GM21381 (cell line): ENCODE data around the gene KRT35.

Experiments used
- ATAC-seq: cut with Tn5 transposase; IDR thresholded peaks from one replicate; pipeline ENCODE4 v1.9.1; 2021; ENCODE audit warnings: mild to moderate bottlenecking, moderate library complexity; ENCODE audit not compliant: unreplicated experiment

Gene KRT35

DNA sequence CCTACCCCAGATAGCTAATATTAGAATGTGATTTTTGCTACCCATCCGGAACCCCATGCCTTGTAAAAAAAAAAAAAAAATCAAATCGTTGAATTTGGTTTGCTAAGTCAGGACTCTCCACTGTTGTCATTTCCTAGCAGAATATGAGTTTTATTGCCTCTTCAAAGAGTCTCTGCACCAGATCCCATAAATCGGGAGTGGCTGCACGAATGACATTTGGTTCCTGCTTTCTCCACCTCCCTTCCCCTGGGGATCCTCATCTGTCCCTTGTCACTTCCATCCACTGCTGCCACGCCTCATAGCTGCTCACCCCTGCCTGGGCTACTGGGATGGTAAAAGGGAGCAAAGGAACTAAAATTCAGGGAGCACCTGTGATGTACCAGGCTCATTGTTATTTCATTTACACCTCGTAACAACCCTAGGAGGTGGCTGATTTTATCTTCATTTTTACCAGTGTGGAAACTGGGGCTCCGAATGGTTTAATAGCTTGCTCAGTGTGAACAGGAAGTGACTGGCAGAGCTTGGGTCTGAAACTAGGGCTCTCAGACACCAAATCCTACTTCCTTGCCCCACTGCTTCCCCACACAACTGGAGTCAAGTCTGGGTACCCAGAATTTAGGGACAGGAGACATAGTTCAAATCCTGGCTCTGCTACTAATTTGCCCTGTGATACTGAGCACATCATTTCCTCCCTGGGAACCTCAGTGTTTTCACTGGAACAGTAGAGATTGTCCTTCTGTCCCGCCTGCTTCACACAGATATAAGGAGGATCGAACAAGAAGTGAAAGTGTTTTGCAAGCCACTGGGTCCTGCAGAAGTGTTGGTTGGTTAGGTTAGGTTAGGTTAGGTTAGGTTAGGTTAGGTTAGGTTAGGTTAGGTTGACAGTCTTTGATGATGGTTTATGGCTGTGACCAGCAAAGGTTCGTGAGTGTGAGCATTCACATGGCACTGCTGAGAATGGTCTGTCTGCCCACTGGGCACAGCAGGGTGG, 9.3 kb upstream of the KRT35 start:
- no peak for ATAC-seq

DNA sequence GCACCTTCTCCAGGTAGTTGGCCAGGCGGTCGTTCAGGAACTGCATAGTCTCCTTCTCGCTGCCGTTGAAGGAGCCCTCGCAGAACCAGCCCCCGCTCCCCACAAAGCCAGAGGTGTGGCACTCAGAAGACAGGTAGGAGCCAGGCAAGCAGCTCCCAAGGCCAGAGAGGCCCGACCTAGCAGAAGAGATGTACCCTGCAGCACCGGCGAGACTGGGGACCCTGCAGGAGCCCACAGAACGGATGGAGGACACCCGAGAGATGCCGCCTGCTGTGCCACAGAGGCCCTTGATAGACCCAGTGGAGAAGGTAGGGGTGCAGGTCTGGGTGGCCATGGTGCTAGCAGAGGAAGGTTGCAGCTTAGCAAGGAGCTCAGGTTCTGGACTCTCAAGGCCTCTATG, 8.6 kb upstream of the KRT35 start, which contains the start of gene KRT36:
Gene KRT36 (minus strand): TSS at position 380 of the 400 bp plus-strand sequence. CDS start 46 bp downstream, at position 334.
- no peak for ATAC-seq

DNA sequence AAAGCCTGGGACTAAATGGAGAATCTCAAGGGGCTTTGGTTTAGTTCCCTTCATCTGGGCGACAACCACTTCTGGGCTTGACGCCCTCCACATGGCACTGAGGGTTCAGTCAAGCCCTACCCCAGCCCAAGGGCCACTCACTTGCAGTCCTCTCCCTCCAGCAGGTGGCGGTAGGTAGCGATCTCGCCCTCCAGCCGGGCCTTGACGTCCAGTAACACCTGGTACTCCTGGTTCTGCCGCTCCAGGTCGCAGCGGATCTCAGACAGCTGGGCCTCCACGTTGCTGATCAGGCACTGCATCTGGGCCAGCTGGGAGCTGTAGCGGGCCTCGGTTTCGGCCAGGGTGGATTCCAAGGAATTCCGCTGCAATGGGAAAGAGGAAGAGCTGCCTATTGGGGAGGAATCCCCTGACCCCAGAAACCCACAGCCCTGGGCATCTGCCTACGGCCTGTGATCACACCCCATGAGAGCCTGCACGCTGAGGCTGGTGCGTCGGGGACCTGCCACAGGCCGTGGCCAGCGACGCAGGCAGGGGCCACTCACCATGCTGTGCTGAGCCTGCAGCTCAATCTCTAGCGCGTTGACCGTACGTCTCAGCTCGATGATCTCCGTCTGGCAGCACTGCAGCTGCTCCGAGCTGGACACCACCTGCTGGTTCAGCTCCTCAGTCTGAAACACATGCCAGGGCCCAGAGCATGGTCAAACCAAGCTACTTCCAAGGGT, 6.0 kb upstream of the KRT35 start:
- no peak for ATAC-seq

DNA sequence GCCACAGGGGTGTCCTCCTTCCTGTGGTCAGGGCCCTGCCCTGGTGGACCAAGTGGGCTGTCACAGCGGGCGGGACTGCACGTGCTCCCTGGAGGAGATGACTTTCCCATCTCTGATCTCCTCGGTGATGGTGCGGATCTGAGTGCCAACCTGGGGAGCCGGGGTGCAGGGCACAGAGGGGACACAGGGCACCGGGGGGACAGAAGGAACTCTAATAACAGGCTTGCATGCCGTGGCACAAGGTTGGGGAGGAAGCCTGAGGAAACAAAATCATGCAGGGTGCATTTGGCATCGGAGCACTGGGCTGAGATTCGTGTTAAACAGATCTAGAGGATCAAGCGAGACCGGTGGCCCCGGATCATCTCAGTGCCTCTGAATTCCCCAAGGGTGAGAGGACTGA, 5.4 kb upstream of the KRT35 start:
- ATAC-seq, result no peak

DNA sequence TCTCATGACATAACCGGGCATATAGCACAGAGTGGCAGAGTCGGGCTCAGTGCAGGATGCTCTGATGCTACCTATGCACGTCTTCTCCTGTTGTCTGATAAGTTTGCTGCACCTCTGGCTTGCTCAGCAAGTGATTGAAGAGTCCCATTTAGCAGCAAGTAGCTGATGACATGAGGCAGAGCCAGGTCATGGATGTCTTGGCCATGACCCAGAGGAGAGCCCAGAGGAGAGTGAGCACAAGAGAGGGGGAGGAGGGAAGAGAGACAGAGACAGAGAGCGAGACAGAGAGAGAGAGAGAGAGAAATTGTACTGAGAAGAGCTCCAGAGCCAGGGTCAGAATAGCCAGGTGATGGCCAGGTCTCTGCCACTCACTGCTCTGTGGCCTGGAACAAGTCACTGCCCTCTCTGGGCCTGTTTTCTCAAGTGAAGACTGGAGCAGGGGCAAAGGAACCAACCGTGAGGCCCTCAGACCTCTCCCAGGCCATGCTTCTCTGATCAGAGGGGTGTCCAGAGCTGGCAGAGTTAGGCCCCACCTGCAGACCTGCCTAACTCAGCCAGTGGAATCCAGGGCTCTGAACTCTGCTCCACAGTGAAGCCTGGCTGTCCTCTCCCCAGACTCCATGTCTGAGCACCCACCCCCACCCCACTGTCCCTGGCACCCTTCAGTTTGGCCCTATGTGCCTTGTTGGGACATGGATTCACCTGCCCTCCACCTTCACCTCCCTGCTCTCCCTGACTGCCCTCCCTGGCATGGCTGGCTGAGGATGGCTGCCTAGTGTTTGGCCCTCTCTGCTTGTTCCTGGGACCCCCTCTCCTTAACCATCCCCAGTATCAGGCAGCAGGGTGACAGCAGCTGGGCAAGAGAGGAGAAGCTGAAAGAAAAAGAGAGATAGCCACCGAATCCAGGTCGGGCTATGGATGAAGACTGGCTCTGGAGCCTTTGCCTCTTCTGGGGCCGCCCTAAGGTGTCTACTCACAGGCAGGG, 4.3 kb upstream of the KRT35 start:
- ATAC-seq, result no peak

DNA sequence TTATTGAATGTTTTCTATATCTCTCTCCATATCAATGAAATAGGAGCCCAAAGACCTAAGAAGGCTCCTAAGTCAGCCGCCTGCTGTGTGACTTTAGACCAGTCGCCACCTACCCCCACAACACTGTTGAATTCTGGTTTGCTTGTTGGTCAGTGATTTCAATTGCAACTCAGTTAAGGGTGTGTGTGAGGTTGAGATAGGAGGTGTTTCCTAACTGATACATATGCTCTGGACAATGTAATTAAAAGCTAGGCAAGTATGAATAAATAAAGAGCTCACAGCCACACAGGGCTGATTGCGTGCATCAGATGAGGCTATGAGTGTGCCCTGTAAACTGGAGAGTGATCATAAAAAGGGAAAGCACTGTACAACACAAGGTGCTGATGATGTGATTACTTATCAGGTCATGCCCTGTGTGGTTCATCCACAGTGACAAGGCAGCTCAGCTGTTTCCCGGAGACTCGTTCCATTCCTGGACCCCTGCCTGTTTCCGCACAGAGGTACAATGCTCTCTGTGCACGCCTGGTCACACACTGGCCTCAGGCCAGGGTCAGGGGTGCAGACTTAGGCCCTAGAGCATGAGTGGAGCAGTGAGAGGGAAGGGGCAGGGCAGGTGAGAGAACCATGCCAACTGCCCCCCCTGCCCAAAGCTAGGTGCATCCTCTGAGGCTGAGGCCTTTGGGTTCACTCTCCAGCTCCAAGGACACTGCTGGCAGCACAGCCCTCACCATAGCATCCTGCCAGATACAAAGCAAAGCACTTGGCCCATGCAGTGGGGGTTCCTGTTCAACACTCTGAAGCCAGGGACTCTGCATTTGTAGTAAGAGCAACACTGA, 3.3 kb upstream of the KRT35 start:
- no peak for ATAC-seq

DNA sequence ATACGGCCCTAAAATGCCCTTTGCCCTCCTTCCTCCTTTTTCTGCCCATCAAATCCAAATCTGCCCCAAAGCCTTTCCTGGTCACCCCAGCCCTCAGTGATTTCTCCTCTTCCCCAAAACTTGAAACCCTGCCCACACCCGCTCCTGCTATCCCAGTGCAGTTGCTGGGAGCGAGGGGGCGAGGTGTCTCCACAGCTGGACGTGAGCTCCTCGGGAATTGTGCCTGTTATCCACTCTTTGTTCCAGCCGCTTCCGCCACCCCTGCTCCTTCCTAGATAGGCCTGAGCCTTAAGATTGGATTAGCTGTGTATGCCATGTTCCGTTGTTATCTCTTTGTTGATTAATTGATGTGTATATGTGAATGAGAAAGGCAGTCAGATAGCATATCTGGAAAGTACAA, 2.6 kb upstream of the KRT35 start:
- ATAC-seq, result no peak

DNA sequence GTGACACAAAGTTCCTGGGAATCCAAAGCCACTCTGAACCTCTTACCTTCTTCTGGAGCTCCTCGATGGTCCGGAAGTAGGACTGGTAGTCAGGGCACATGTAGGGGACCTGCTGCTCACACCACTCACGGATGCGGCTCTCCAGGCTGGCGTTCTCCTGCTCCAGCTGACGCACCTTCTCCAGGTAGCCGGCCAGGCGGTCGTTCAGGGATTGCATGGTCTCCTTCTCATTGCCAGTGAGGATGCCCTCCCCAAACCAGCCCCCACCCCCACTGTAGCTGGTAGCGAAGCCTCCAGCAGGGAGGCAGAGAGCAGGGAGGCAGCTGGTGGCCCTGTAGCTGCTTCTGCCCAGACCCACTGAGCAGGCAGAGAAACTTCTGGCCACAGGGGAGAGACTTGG, 370 bp downstream of the KRT35 start:
- no peak for ATAC-seq

DNA sequence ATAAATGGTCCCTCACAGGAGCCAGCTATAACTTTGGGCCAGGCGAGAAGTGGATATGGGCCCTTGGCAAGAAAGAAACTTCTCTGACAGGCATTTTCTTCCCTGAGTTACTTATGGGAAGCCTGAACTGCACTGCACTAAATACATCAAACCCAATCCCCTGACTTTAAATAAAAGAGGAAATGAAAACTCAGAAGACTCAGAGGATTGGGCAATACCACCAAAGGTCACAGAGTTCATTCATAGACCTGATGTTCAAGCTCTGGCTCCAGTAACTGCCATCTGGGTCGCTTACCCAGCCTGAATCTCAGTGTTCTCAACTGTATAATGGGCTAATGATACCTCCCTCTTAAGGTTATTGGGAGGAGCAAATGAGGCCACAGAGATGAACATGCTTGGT, 815 bp downstream of the KRT35 start:
- no peak for ATAC-seq

DNA sequence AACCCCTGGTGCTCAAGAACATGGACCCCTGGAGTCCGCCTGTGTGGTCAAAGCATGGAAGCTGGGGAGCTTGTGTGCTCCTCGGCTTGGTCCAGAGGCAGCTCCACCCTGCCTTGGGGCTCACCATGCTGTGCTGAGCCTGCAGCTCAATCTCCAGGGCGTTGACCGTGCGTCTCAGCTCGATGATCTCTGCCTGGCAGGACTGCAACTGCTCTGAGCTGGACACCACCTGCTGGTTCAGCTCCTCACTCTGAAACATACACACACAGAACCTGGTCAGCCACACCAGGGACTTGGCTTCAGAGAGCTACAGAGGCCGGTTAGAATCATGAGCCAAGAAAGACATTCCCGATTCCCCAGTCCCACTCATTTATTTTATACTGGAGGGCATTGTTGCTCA, 2.7 kb downstream of the KRT35 start:
- ATAC-seq, result no peak

DNA sequence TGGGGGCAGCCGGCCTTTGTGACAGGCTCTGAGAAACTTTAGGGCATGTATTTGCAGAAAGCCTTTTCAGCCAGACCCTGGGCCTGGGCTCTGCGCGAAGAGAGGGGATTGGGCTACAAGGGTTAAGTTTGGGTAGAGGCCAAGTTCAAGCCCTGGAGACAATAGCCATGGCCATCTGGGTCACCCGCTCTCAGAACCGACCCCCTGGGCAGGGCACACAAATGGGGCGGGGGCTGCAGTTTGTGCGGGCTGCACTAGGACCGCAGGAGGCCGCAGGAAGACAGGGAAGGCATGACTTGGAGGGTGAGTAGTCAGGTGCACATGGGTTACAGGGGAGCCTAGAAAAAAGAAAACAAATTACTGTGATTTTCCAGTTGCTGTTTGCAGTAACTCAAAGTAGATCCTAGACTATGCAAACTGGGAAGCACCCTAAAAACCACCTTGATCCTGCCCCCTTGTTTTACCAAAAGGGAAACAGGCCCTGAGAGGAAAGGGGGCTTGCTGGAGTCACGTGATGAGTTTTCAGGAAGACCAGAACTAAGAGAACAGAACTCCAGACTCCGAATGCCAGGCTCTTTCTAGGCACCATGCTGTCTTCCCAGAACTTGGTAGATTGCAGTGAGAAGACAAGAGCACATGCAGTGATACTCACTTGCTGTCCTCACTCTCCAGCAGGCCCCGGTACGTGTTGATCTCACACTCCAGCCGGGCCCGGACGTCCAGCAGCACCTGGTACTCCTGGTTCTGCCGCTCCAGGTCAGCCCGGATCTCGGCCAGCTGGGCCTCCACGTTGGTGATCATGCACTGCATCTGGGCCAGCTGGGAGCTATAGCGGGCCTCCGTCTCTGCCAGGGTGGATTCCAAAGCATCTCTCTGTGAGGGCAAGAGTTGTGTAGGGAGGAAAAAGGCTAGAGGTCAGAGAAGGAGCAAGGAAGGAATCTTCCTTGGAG, 3.8 kb downstream of the KRT35 start:
- ATAC-seq, result no peak

DNA sequence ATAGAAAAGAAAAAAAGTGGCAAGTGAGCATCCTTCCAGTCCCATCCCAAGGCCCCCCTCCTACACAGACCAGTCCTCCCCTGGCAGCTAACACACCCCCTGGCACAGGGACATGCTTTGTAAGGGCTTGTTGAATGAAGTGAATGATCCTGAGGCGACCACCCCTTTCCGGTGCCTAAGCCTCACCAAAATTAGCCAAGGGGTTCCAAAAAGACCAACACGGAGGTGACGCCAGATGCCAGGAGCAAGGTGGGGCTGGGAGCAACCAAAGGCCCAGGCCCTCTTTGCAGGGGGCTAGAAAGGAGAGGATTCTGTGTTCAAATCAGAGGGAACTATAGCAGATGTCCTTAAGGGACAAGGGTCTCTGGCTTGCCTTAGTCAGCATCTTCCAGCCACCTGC, 5.5 kb downstream of the KRT35 start:
- ATAC-seq, result no peak

DNA sequence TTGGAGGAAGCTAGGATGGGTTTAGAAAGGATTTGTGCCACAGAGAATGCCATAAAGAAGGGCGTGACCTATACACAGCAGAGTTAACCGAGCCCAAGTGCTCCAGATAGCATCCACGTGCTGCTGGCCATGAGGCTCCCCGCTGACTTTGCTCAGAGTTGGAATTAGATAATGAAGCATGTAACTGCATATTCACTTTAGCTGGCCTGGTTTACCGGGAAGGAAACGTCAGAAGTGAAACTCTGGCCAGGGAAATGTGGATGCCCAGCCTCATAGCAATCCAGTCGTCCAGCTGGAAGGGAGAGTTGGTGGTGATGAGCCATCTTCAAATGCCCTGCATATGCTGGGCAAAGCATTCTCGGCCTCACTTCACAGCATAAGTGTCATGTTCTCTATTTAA, 6.1 kb downstream of the KRT35 start:
- ATAC-seq, result no peak

DNA sequence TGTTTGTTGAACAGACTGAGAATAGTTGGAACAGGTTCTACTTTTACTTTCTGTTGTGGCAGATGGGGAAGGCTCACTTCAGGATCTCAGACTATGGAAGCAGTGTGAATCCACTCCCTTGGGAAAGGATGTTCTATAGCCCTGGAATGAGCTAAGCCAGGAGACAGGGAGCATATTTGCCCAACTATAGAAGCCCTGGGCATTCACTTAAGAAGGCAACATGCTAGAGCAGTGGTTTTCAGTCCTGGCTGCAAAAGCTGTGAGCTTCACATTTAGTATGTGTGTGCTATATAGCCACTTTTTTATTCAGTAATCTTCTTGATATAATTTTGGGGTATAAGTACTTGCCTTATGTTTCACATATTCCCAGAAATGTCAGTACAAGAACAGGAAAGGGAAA, 12.6 kb downstream of the KRT35 start:
- no peak for ATAC-seq

DNA sequence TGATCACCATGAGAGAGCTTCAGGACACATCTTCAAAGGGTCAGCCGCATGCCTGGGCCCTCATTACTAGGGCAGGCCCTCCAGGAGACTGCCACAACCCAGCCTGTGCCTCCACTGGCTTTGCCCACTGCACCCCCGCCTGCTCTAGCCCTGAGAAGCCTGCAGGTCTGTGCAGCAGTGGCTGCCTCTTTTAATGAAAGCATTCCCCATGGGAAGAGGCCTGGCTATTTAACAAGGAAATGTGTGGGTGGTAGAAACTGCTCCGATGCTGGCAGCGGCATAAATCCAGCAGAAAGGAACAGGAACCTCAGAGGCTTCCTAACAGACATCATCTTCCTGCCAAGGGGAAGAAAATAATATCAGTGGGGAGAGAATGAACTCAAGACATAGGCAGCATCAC, 13.4 kb downstream of the KRT35 start:
- no peak for ATAC-seq

DNA sequence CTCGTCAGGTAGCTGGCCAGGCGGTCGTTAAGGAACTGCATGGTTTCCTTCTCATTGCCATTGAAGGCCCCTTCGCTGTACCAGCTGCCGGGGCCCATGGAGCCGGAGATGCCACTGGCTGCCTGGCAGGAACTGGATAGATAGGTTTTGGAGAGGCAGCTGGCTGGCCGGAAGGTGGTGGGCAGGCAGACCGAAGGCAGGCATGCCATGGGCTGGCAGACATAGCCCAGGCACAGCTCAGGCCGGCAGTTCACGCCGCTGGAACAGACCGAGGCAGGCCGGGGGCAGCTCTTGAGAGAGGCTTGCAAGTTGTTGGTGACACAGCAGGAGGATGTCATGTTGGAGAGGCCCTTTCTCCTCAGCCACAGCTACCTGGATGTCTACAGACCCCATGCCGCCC, 14.0 kb downstream of the KRT35 start, which contains the start of gene KRT32:
Gene KRT32 (minus strand): TSS at position 399 of the 400 bp plus-strand sequence. CDS start 61 bp downstream, at position 338.
- ATAC-seq, result no peak

DNA sequence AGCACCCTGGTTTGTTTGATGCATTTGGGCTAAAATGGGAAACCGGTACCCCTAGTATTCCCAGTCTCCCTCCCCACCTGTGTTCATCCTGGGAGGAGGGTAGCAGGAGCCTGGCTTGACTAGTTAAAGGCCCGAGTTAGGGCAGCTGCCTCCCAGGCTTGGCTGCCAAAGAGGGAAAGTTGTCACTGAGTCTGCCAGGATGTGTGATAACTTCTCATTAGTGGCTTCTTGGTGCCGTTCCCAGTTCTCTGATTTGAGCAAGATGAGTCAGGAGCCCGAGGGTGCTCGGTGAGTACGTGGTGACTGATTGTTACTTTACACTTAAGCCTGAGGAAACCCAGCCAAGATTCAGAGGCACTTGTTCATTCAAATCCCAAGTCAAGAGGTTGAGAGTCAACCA, 16.3 kb downstream of the KRT35 start:
- no peak for ATAC-seq

DNA sequence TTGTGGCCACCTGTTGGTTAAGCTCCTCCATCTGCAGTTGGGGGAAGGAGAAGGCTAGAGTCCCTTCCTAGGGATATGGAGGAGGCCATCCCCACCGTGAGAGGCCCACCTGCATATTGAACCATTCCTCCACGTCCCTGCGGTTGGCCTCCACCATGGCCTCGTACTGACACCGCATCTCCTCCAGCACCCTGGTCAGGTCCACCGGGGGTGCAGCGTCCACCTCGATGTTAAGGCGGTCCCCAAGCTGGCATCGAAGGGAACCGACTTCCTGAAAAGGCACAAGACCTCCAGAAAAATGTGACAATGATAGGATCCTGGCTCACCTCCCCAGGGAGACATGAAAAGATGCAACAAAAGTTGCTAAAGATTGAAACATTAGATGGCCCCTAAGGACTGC, 16.8 kb downstream of the KRT35 start:
- no peak for ATAC-seq

DNA sequence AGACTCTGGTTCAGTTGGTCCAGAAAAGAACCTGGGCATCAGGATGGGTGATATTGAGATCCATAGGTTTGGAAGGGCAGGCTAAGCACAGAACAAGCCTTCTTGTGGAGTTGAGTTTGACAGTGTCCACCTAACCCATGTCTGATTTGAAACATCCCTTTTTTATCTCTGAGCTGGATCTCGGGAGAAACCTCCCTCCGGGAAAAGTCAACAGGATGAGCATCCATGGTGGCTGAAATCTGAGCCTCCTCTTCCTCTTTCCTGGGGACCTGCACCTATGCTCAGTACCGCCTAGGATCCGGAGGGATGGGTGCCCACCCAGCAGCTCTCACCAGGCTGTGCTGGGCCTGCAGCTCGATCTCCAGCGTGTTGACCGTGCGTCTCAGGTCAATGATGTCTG, 17.2 kb downstream of the KRT35 start:
- ATAC-seq, result no peak
